Stimulated activated CD8-positive, alpha-beta memory T cell treated with anti-CD3 and anti-CD28 coated beads, Interleukin-12 subunit alpha, Interleukin-12 subunit beta, amount 100 ng/mL, for 24 hours (primary cell): ENCODE data around the gene MRTFB.
"Not testable (repeated sequence)": the region's sequence is repeated elsewhere in the genome, so short reads cannot be mapped to it uniquely, and the experiment has no call there.

Experiments used
- DNase-seq: peaks from one replicate; pipeline ENCODE4 v3.0.0-alpha.2; 2020; ENCODE audit errors: extremely low read depth

Gene MRTFB

GRCh38 chr16:14132696-14133048, 61.6 kb downstream of the MRTFB start:
- no peak for DNase-seq

GRCh38 chr16:14133907-14134306, 62.8 kb downstream of the MRTFB start:
- no peak for DNase-seq

GRCh38 chr16:14135704-14136103, 64.6 kb downstream of the MRTFB start:
- no peak for DNase-seq

GRCh38 chr16:14139872-14140271, 68.8 kb downstream of the MRTFB start:
- DNase-seq = no peak

- DNase-seq = no peak
Observed at GRCh38 chr16:14140923-14141322, 69.8 kb downstream of the MRTFB start.

GRCh38 chr16:14146445-14146844, 75.3 kb downstream of the MRTFB start:
- DNase-seq = no peak

GRCh38 chr16:14148016-14148415, 76.9 kb downstream of the MRTFB start:
- DNase-seq = no peak

- DNase-seq = no peak
Observed at GRCh38 chr16:14148569-14148968, 77.5 kb downstream of the MRTFB start.

GRCh38 chr16:14150796-14151195, 79.7 kb downstream of the MRTFB start:
- no peak for DNase-seq

GRCh38 chr16:14151256-14152030, 80.3 kb downstream of the MRTFB start:
- no peak for DNase-seq

- DNase-seq = no peak
Observed at GRCh38 chr16:14155572-14156190, 84.6 kb downstream of the MRTFB start.

GRCh38 chr16:14164916-14165662, 94.0 kb downstream of the MRTFB start:
- no peak for DNase-seq

- no peak for DNase-seq
Observed at GRCh38 chr16:14168146-14168545, 97.0 kb downstream of the MRTFB start.

- no peak for DNase-seq
Observed at GRCh38 chr16:14172200-14172809, 101.2 kb downstream of the MRTFB start.

- DNase-seq = no peak
Observed at GRCh38 chr16:14175086-14175485, 104.0 kb downstream of the MRTFB start.

- DNase-seq = no peak
Observed at GRCh38 chr16:14177704-14178103, 106.6 kb downstream of the MRTFB start.

GRCh38 chr16:14179116-14179515, 108.0 kb downstream of the MRTFB start:
- no peak for DNase-seq

GRCh38 chr16:14180481-14180944, 109.4 kb downstream of the MRTFB start:
- DNase-seq = no peak

- no peak for DNase-seq
Observed at GRCh38 chr16:14181371-14182050, 110.4 kb downstream of the MRTFB start.

GRCh38 chr16:14182999-14183398, 111.9 kb downstream of the MRTFB start:
- DNase-seq = no peak

GRCh38 chr16:14183962-14184361, 112.8 kb downstream of the MRTFB start:
- not testable (repeated sequence) for DNase-seq
